Activated CD4-positive, alpha-beta T cell treated with anti-CD3 and anti-CD28 coated beads, Interleukin-2, Interleukin-6, amounts not matched to agents 100 ng/mL and 50 ng/mL, durations not matched to agents 16 hours and 8 hours (primary cell): Measurements from ENCODE around the gene RHNO1.

ENCODE experiments used
- DNase-seq: peaks from one replicate; pipeline ENCODE4 v3.0.0-alpha.2; 2020

Gene RHNO1, protein sequence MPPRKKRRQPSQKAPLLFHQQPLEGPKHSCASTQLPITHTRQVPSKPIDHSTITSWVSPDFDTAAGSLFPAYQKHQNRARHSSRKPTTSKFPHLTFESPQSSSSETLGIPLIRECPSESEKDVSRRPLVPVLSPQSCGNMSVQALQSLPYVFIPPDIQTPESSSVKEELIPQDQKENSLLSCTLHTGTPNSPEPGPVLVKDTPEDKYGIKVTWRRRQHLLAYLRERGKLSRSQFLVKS

DNA sequence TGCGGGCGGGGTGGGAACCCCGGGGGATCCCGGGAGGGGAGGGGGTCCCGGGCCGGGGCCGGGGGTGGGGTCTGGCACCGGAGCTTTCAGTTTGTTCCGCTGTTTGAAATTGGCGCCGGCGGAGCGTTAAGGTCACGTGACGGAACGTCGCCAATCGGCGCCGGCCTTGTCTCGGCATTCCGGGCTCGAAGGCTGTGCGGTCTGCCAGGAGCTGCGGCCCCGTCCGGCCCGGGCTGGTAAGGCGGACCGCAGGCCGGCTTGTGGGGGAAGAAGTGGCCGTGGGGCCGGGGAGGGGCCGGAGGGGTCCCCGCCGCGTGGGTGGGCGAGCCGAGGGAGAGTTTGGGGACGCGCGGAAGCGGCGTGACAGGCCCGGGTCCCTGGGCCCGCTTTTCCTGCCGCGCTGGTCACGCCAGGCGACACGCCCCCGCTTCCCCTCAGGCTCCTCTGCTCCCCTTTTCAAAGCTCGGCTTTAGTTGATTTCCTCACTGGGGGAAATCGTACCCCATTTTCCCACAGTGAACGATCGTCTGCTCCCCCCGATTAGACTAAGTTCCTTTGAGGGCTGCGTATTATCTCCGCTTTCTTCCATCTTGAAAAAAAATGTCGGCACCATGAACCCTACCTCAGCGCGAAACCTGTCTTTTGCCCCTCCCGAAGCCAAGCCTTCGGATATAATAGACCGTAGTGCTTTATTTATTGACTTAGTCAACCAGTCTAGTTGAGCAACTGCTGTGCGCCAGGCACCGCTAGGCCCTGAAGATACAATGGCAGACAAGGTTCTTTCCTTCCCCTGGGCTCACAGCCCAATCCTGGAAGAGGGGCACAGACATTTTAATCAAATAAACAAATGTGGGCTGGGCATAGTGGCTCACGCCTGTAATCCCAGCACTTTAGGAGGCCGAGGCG, at the start of gene RHNO1, which contains the start of gene FOXM1:
Gene RHNO1, plus strand, starts transcription at position 177 of the 906 bp plus-strand sequence. CDS start 8,144 bp downstream, outside the sequence.
Gene FOXM1, minus strand, starts transcription at position 128 of the 906 bp plus-strand sequence. CDS start 2,696 bp downstream, outside the sequence.
- DNase-seq = peak; percentile 93

DNA sequence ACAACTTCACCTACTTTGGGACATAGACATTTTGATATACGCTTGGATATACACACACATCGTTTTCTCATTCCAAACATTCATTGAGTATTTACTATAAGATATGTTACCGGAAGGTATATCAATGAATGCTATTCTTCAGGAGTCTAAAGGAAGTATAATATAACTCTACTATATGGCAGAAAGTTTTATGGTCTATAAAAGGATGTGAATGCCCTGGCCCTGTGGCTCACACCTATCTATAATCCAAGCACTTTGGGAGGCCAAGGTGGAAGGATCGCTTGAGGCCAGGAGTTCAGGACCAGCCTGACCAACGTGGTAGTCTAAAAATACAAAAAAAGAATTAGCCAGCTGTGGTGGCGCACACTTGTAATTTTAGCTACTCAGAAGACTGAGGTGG, 47.7 kb upstream of the RHNO1 start:
- DNase-seq = no peak

DNA sequence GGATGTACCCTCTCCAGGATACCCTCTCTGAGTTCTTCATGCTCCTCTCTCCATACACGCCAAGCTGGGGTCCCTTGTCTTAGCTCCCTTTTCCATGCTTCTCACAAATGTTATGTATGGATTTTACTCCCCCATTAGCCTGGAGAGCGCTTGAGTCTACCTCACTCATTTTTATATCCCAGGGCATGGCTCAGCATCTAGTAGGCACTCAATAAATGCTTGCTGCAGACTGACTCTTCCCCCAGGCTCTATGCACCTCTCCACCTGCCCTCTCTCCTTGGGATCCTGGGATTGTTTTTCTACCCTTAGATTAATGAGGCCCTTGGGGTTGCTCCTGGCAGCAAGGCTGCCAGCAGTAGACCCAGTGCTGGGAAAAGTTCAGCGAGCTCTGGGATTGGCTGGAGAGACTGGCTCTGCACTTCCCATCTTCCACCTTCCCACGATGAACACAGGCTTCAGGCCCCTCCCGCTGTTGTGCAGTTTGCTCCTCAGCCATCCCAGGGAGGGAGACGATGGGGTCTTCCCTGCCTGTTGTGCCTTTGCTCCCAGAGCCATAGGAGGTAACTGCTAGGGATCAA, 44.4 kb upstream of the RHNO1 start:
- DNase-seq = no peak

DNA sequence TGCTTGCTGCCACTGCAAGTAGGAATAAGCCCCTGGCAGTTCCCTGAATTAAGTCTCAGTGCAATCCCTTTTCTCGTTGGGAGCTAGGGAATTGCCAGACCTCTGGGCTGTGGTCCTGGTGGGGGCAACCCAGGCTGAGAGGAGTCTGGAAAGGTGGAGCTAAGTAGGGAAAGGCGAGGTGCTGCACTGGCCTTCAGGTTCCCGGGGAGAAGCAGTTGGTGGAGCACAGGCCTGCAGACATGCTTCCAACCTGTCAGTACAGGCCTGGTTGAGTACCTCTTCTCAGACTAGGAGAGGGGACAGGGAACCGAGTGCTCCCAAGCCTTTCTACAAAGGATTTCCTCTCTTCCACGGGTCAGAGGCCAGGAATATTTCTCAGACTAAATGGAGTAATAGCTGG, 43.7 kb upstream of the RHNO1 start:
- no peak for DNase-seq

DNA sequence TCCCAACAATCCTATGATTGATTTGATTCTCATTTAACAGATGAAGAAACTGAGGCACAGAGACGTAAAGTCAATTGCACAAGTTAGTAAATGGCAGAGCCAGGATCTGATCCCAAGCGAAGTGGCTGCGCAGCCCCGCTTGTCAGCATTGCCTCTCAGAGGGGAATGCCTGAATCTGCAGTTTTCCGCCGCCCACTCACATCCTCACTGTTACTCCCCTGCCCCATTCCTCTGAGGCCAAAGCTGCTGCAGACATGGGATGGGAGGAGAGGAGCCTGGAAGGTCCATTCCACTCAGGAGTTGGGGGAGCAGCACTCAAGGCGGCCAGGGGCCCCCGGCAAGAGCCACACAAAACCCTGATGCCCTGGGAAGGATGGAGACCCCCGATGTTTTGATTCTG, 43.2 kb upstream of the RHNO1 start:
- no peak for DNase-seq

DNA sequence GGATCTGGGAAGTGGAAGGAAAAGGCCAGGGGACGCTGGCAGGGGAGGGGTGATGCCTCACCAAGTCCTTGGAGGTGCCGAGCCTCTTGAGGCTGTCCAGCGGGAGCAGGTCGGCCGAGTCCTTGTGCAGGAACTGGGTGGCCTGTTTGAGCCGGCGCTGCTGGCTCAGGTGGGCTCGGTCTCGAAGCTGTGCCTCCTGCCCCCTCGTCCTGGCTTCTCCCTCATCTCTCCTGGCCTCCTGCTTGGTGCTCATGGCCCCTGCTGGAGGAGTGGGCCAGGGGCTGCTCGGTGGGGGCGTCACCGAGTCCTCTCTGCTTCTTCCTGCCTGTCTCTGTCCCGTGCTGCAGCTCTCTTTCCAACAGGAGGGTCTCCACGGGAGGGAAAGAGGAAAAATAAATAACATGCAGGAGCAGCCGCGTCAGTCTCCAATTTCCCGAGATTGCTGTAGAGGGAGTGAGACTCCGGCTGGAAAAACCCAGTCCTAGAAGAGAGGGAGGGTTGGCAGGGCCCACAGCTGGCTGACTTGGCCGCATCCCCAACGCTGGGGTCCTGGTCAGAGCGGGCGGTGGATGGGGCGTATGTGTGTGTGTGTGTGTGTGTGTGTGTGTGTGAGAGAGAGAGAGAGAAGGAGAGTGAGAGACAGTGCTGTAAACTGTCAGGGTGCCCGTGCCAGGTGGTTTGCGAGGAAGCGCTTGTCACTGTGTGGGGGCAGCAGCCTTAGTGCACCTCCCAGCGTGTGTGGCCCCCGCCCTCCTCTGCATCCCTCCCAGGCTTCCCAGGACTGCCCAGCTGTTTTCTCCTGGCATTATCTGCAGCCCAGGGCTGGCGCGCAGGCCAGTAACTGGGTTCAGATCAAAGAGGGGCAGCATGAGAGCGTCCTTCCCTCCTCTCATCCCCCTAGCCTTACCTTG, 42.2 kb upstream of the RHNO1 start, which contains the start of gene NRIP2:
Gene NRIP2, minus strand, starts transcription at position 455 of the 911 bp plus-strand sequence. Its CDS starts 52 bp downstream, at position 403.
- no peak for DNase-seq

DNA sequence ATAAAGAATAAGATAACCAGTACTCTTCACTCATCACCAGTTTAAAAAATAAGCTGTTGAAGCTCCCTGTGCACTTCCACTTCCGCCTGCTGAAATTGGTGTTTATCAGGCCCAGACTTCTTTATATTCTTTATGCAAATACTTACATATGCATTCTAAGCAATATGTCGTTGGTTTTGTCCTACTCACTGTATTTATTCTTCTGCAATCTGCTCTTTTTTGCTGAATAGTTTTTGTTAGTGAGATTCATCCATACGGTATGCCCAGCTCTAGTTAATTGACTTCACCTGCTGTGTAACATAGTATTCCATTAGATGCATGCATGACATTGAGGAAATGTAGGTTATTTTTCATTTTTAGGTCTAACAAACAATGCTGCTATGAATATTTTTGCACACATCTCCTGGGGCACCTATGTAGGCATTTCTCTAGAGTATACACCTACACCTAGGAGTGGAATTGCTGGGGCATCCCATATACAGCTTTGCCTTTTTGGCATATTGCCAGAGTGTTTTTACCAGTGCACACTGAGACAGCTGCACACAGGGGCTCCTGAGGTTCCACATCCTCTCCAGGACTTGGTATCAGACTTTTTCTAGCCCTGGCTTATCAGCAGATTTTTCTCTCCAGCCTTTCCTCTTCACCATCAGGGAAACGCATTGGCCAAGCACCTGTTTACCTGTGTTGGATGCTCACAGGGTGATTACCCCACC, 41.2 kb upstream of the RHNO1 start:
- no peak for DNase-seq

DNA sequence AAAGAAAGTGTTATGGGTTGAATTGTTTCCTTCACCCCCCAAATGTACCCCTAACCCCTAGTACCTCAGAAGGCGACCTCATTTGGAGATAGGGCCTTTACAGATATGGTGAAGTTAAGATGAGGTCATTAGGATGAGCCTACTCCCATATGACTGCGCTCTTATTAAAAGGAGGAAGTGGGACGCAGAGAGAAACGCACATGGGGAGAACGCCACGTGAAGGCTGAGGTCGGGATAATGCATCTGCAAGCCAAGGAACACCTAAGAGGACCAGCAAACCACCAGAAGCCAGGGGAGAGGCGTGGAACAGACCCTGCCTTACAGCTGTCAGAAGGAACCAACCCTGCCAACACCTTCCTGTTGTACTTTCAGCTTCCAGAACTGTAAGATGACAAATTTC, 40.4 kb upstream of the RHNO1 start:
- no peak for DNase-seq

DNA sequence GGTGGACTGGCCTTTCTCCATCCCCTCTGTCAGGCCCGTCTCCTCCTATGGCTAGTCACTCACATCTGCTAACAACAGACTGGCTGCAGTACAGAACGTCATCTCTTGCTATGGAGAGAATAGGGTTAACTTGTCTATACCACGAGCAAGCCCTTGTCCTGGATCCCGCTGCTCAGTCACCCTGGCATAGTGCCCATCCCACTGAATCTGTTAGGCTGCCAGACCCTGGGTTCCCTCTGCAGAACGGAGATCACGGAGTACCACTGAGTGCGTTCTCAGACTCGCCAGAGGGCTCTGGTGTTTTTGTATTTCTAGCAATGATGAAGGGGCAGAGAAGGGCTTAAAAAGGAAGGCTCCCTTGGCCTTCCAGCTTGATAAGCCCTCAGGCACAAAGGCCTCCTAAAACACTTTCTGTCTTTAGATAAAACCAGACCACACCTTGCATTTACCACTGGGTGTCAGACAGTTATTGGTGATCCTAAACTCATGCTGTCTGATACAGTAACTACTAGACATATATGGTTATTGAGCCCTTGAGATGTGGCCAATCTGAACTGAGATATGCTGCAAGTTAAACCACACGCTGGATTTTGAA, 35.9 kb upstream of the RHNO1 start:
- no peak for DNase-seq

DNA sequence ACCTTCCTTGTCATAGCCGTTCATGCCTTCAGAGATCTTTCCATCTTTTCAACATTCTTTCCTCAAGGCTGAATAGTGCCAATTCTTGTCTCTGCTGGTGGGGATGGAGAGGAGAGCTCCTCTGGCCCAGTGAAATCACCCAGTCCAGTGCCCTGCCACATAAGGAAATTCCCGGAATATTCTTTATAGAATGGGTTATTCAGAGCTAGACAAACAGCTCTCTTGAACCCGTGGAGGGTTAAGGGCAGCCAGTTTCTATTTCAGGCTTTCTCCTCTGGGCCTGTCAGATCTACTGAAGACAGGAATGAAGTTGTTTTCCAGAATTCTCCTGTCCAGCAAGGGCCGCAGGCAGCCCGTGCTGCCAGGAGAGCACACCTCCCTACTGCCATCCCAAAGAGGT, 34.1 kb upstream of the RHNO1 start:
- DNase-seq = no peak

DNA sequence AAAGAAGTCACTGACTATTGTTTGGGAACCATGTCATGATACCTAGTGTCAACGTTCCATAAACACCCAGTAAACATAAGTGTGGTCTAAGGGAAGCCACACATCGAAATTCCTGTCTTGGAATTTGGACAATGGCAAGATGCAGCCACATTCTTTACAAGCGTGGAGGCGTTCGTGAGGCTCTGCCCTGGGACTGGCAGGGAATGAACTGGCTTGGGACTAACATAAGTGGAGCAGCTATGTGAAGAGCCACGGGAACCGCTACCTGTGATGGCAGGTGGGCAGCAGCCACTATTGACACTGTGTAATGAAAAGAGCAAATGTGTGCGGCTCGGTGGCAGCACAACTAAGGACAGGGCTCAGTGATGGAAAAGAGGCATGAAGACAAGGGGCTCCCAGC, 32.2 kb upstream of the RHNO1 start:
- DNase-seq = no peak

DNA sequence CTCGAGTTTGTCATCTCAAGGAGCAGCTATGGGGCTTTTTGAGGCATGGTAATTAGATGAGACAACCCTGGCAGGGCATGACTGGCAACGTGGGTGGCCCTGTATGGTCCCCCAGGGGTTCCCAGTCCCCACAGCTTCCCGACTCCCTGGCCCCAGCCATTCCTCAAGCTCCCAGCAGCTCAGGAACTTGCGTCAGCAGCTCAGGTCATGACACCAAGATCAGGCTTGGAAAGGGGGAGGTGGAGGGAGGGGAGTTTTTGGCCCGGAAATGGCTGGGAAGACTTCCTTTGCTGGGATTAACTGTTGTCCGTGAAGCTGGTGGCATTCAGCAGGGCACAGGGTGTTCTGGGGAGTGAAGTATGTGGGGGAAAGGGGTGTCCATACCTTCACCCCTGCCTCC, 31.7 kb upstream of the RHNO1 start:
- DNase-seq = no peak

DNA sequence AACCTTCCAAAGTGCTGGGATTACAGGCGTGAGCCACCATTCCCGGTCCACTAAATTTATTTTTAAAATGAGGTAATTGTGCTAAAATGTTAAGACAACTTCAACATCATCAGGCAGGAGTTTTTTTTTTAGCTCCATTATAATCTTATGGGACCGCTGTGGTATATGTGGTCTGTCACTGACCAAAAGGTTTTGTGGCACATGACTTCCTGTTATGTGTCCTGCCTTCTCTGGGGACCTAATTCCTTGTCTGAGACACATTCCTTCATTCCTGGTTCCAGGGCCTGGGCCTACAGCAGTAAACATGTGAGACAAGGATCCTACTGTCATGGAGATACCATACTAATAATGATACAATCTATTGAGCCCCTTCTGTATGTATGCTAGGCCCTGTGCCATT, 25.1 kb upstream of the RHNO1 start:
- no peak for DNase-seq

DNA sequence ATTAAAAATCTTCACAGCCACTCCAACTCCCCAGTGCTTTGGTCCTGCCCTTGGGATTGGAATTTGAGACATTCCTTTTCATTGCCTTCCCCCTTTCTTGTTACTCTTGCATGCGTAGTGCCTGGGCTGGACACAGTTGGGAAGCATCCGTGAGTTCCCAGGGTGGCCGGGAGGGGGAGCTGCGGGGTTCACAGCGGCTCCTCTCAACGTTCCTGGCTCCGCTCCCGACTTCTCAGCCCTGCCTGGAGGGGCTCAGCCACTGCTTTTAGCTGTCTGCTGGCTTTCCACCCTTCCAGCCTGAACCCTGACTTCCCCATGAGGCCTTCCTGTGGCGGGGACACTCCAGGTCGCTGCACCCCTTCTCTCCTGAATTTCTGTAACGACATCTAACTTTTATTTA, 23.4 kb upstream of the RHNO1 start:
- peak; percentile 46 for DNase-seq

DNA sequence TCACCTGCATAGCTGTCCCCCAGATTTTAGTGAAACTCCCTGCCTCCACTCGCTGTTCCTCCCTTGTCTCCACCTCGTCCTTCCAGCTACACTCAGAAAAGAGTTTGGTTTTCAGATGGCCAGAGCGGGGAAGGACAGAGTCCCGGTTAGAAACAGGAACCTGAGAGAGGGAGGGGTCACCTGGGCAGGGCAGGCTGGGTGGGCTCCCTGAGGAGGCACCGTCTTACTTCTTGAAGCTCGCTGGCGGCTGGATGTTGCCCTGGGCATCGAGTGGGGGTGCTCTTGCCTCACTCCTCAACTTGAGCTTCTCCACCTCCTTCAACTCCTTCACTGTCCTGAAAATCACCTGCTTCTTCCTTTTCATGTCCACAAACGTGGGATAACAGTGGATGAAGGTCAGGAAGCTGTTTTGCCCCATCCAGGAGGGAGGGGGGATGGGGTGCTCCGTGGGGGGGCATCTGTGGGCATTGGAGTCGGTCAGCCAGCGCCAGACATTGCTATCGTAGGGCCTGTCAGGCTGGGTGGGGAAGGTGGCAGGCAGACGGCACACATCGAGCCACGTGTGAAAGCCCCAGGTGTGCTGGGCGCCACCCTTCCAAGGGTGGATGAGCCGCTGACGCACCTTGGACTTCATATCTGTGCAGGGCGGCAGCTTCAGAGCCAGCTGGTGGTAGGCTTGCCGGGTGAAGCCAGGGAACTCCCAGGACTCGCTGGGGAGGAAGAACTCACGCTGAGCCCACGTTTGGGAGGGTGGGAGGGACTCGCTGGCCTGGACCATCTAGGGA, 22.2 kb upstream of the RHNO1 start:
- no peak for DNase-seq

DNA sequence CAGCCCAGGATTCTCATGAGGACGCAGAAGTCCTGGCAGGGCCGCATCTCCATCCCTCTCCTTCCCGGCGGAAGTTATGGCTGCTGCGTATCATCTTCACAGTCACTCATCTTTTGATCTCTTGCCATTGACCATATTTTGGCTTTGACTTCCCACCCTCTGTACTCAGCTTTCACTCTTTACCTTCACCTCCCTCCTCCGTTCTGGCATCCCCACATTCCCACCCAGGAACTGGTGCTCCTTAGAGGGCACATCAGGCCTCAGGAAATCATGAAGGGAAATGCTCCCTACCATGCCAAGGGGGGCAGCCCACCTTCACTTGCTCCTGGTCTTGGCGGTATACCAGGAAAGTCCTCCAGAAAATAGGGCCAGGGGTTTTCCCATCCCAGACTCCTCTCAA, 21.5 kb upstream of the RHNO1 start:
- DNase-seq = no peak

DNA sequence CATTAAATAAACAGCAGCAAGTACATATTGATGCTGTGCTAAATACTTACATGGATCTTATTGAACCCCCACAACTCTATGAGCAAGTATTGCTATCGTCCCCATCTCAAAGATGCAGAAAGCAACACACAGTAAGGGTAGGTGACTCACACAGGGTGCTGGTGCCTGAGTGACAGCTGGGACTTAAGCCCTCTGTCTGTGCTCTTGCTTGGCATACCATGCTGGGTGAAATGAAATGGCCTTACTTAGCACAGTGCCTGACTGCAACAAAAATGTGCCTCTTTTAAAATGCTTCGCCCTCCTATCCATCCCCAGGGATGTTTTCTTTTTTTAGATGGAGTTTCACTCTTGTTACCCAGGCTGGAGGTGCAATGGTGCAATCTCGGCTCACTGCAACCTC, 21.0 kb upstream of the RHNO1 start:
- no peak for DNase-seq

DNA sequence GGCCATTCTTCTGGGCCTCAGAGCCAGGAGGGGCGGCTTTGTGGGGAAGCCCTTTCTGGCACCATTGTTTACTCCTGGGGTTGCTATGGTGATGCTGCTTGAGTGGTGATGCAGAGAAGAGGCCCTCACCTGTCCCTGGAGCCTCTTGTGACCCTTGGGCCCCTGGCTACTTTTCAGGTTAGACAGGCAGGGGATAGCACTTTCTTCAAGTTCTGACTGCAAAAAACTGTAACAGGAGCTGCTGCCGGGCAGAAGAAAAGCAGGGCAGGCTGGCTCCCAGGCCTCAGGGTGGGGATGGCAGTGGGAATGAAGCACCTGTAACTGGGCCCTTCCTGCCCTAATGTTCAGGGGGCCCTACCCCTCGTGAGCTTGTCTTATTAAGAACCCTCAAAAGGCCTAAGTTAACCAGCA, 20.0 kb upstream of the RHNO1 start, which contains the start of gene TEX52:
Gene TEX52, minus strand, starts transcription at position 19 of the 411 bp plus-strand sequence. Its CDS starts 13 bp downstream, at position 6.
- no peak for DNase-seq

DNA sequence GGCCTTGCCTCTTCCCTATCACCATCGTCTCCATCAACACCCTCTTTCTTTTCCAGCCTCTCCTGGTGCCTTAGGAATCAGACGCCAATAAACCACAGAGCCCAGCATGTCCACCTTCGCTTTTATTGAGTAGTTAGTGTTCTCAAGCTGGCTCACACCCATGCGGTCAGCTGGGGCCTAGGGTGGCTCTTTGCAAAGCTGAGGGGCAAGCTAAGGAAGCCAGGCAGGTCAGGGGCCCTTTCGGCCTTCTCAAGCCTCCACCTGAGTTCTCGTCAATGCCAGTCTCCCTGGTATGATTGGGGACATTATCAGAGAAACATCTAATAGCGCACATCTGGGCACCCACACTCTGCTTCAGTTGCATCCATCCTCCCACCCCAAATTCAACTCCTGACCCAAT, 19.4 kb upstream of the RHNO1 start:
- no peak for DNase-seq

DNA sequence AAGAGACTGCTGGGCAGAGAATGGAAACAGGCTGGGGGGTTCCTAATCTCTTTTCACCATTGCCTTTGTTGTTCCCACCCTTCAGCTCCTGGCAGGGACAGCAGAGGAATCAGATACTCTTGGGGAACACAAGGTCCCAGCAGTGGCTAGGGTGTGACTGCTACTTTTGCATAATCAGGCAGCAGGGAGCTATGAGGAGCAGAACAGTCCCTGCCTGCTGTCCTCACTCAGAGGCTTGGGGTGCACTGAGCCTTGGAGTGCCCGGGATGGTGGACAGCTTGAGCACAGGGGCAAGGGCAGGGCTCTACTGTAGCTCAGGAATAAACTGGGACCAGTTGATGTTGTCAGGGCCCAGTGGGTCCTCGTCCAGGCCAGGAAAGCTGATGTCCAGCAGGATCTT, 18.7 kb upstream of the RHNO1 start:
- no peak for DNase-seq
